T-cell (primary cell): ENCODE measurements around the gene KAZN. TPM values are rescaled to one million over a fixed set of nuclear protein-coding genes. Genes with fewer than 3 reads are reported as not detected.

Experiments
- ATAC-seq, 4 experiments: fragments of 200-7000 bp in 3 of 4; fragments of 150-1000 bp in 1 of 4; cut with Tn5 transposase; replicated peaks in 1 of 4; 1 replicate in 3 of 4; 2 replicates in 1 of 4; pipeline ENCODE4 v1.10.0; 2021; ENCODE audit warnings: moderate library complexity in 3 of 4, mild to moderate bottlenecking in 2 of 4, moderate number of reproducible peaks in 1 of 4
- CTCF ChIA-PET, 2 donors: fragments of 300-600 bp; sonication (Branson Sonifier 250); formaldehyde crosslinking; loops; one replicate each; lab custom pipeline; 2022; ENCODE audit warnings: antibody characterized with exemption in 2 of 2; lab: Charles Lee
- POLR2A ChIA-PET, 2 donors: fragments of 300-600 bp; sonication (Branson Sonifier 250); formaldehyde crosslinking; loops; one replicate each; lab custom pipeline; 2022; ENCODE audit warnings: antibody characterized with exemption in 2 of 2; lab: Charles Lee
- DNase-seq, 35 experiments: peaks; one replicate each; pipeline versions ENCODE4 v3.0.0 to v3.0.0-alpha.2; 2013 to 2023
- H3K27ac ChIP-seq: one replicate; pipeline ENCODE4 v1.5.1; 2013; ENCODE audit warnings: low read length
- H3K27me3 ChIP-seq, 2 experiments: replicated peaks in 1 of 2; 1 replicate in 1 of 2; 2 replicates in 1 of 2; pipeline versions ENCODE4 v1.6.1 to v1.7.0; 2013; ENCODE audit warnings: low read length in 1 of 2, mixed read lengths in 1 of 2; ENCODE audit not compliant: control insufficient read depth in 2 of 2, insufficient read depth in 2 of 2; ENCODE audit errors: extremely low read depth in 1 of 2
- H3K36me3 ChIP-seq, 2 donors: 1 replicate in 1 of 2; 2 replicates in 1 of 2; pipeline versions ENCODE4 v1.6.1 to v1.7.0; 2013; ENCODE audit warnings: low read length in 1 of 2; ENCODE audit not compliant: control insufficient read depth in 2 of 2, insufficient read depth in 1 of 2; ENCODE audit errors: extremely low read depth in 1 of 2
- H3K4me1 ChIP-seq, 2 experiments: 1 replicate in 1 of 2; 2 replicates in 1 of 2; pipeline versions ENCODE4 v1.6.1 to v1.7.0; 2013; ENCODE audit warnings: low read length in 2 of 2, mixed read lengths in 1 of 2; ENCODE audit not compliant: insufficient read depth in 2 of 2, control insufficient read depth in 1 of 2; ENCODE audit errors: extremely low read depth in 1 of 2
- H3K4me3 ChIP-seq, 2 donors: 1 replicate in 1 of 2; 2 replicates in 1 of 2; pipeline versions ENCODE4 v1.5.1 to v1.7.0; 2013; ENCODE audit warnings: mild to moderate bottlenecking in 2 of 2, low read length in 1 of 2, moderate library complexity in 1 of 2; ENCODE audit not compliant: control insufficient read depth in 1 of 2; ENCODE audit errors: extremely low read depth in 1 of 2
- H3K9me3 ChIP-seq: 2 replicates; pipeline ENCODE4 v1.7.0; 2013
- H3K27ac Mint-ChIP-seq, 2 donors: one replicate each; pipeline ENCODE4 v1.8.0; 2020 to 2021; ENCODE audit warnings: mild to moderate bottlenecking in 2 of 2, mixed read lengths in 2 of 2
- H3K27me3 Mint-ChIP-seq, 2 donors: one replicate each; pipeline ENCODE4 v1.8.0; 2021 to 2022; ENCODE audit warnings: mixed read lengths in 2 of 2
- H3K36me3 Mint-ChIP-seq: one replicate; pipeline ENCODE4 v1.8.0; 2021; ENCODE audit warnings: mixed read lengths
- H3K4me1 Mint-ChIP-seq, 3 donors: one replicate each; pipeline ENCODE4 v1.8.0; 2020 to 2022; ENCODE audit warnings: mixed read lengths in 3 of 3, mild to moderate bottlenecking in 1 of 3
- H3K4me3 Mint-ChIP-seq, 3 donors: one replicate each; pipeline ENCODE4 v1.8.0; 2020 to 2022; ENCODE audit warnings: mild to moderate bottlenecking in 3 of 3, mixed read lengths in 3 of 3, moderate library complexity in 3 of 3
- H3K9me3 Mint-ChIP-seq, 3 donors: one replicate each; pipeline ENCODE4 v1.8.0; 2020 to 2022; ENCODE audit warnings: mixed read lengths in 3 of 3
- WGBS: methylation state at CpG from one replicate; pipeline ENCODE4 v1.1.5; 2013; ENCODE audit warnings: missing lambda C conversion rate; ENCODE audit not compliant: insufficient coverage; 5-methylcytosine and 5-hydroxymethylcytosine counted together
- total RNA-seq, 35 experiments: library from RNA in 6 of 35; stranded (reverse) in 6 of 35; fragments of 120-200 nt in 1 of 35; gene quantifications; one replicate each; pipeline versions ENCODE4 v1.2.1 to v1.2.4 and lab custom pipeline; 2013 to 2026

KAZN gene
- total RNA-seq, 5 donors from 2014 or later (not counting 1 experiment from before 2014, with no cell fraction given), result 0.18 to 0.58 (median 0.30) TPM

- no peak for ATAC-seq
- no peaks in the 10 kb centered on the region for H3K36me3 ChIP-seq
- peaks cover 0 to 11% of the 10 kb centered on the region in 2 experiments for H3K27me3 ChIP-seq
- no peaks in the 10 kb centered on the region for H3K36me3 Mint-ChIP-seq
- WGBS, result 82% methylated on average over 5 of the region's 9 CpGs
- H3K4me3 ChIP-seq, result no peak overlapping the region
- no peak overlapping the region for H3K27ac Mint-ChIP-seq
- no peaks in the 10 kb centered on the region for H3K4me1 ChIP-seq
- H3K9me3 ChIP-seq, result no peaks in the 10 kb centered on the region
- DNase-seq, result no peak
- H3K4me1 Mint-ChIP-seq, result no peaks in the 10 kb centered on the region
- POLR2A ChIA-PET, result no interaction called here
- no peak overlapping the region for H3K4me3 Mint-ChIP-seq
- no peaks in the 10 kb centered on the region for H3K9me3 Mint-ChIP-seq
- H3K27me3 Mint-ChIP-seq, result peaks cover 0 to 5% of the 10 kb centered on the region in 2 donors
- H3K27ac ChIP-seq, result no peak overlapping the region
- CTCF ChIA-PET, result no interaction called here
These were observed 402.2 kb downstream of the KAZN start for GRCh38 chr1:15000671-15001070.

GRCh38 chr1:15001317-15001915, 402.9 kb downstream of the KAZN start:
- Histone ChIP-seq H3K36me3 (no peaks in the 10 kb centered on the region), H3K27me3 (peaks cover 0 to 11% of the 10 kb centered on the region in 2 experiments), H3K27ac (no peak overlapping the region), H3K4me1 (no peaks in the 10 kb centered on the region), H3K4me3 (no peak overlapping the region), H3K9me3 (no peaks in the 10 kb centered on the region)
- CTCF ChIA-PET, result no interaction called here
- Mint-ChIP-seq H3K4me1 (no peaks in the 10 kb centered on the region), H3K27ac (no peak overlapping the region), H3K4me3 (no peak overlapping the region), H3K9me3 (no peaks in the 10 kb centered on the region), H3K36me3 (no peaks in the 10 kb centered on the region), H3K27me3 (peaks cover 0 to 5% of the 10 kb centered on the region in 2 donors)
- WGBS, result 68% methylated on average over 4 of the region's 12 CpGs
- DNase-seq, result no peak
- no peak for ATAC-seq
- POLR2A ChIA-PET, result no interaction called here

- no peaks in the 10 kb centered on the region for H3K4me1 ChIP-seq
- no peaks in the 10 kb centered on the region for H3K9me3 Mint-ChIP-seq
- POLR2A ChIA-PET, result no interaction called here
- H3K27ac Mint-ChIP-seq, result no peak overlapping the region
- H3K27ac ChIP-seq, result no peak overlapping the region
- H3K4me3 Mint-ChIP-seq, result no peak overlapping the region
- CTCF ChIA-PET, result no interaction called here
- H3K9me3 ChIP-seq, result no peaks in the 10 kb centered on the region
- no peaks in the 10 kb centered on the region for H3K36me3 Mint-ChIP-seq
- H3K4me1 Mint-ChIP-seq, result no peaks in the 10 kb centered on the region
- ATAC-seq (no peak), DNase-seq (no peak)
- peaks cover 0 to 4% of the 10 kb centered on the region in 2 donors for H3K27me3 Mint-ChIP-seq
- 86% methylated on average over 7 of the region's 9 CpGs for WGBS
- H3K4me3 ChIP-seq, result no peak overlapping the region
- peaks cover 0 to 11% of the 10 kb centered on the region in 2 experiments for H3K27me3 ChIP-seq
- H3K36me3 ChIP-seq, result no peaks in the 10 kb centered on the region
These were observed 403.8 kb downstream of the KAZN start for GRCh38 chr1:15002325-15002724.

GRCh38 chr1:15004396-15004795, 405.9 kb downstream of the KAZN start:
- Histone ChIP-seq H3K9me3 (no peaks in the 10 kb centered on the region), H3K27me3 (peaks cover 0 to 13% of the 10 kb centered on the region in 2 experiments), H3K36me3 (no peaks in the 10 kb centered on the region), H3K4me1 (no peaks in the 10 kb centered on the region), H3K4me3 (no peak overlapping the region), H3K27ac (no peak overlapping the region)
- WGBS, result 100% methylated on average over 1 of the region's 4 CpGs
- peaks cover 0 to 4% of the 10 kb centered on the region in 2 donors for H3K27me3 Mint-ChIP-seq
- no peak for DNase-seq
- H3K27ac Mint-ChIP-seq, result no peak overlapping the region
- ChIA-PET CTCF (no interaction called here), POLR2A (no interaction called here)
- H3K4me1 Mint-ChIP-seq, result no peaks in the 10 kb centered on the region
- no peak for ATAC-seq
- no peaks in the 10 kb centered on the region for H3K36me3 Mint-ChIP-seq
- H3K4me3 Mint-ChIP-seq, result no peak overlapping the region
- no peaks in the 10 kb centered on the region for H3K9me3 Mint-ChIP-seq

- H3K9me3 Mint-ChIP-seq, result no peaks in the 10 kb centered on the region
- 95% methylated on average over 4 of the region's 7 CpGs for WGBS
- H3K4me1 Mint-ChIP-seq, result no peaks in the 10 kb centered on the region
- no peak overlapping the region for H3K4me3 Mint-ChIP-seq
- H3K27ac ChIP-seq, result no peak overlapping the region
- peaks cover 0 to 14% of the 10 kb centered on the region in 2 experiments for H3K27me3 ChIP-seq
- H3K36me3 Mint-ChIP-seq, result no peaks in the 10 kb centered on the region
- no peaks in the 10 kb centered on the region for H3K36me3 ChIP-seq
- CTCF ChIA-PET, result no interaction called here
- POLR2A ChIA-PET, result no interaction called here
- no peak overlapping the region for H3K4me3 ChIP-seq
- H3K27ac Mint-ChIP-seq, result no peak overlapping the region
- H3K4me1 ChIP-seq, result no peaks in the 10 kb centered on the region
- no peak for DNase-seq
- peaks cover 0 to 4% of the 10 kb centered on the region in 2 donors for H3K27me3 Mint-ChIP-seq
- no peak for ATAC-seq
- no peaks in the 10 kb centered on the region for H3K9me3 ChIP-seq
These were observed 406.6 kb downstream of the KAZN start for GRCh38 chr1:15005116-15005515.

GRCh38 chr1:15007368-15007767, 408.9 kb downstream of the KAZN start:
- H3K36me3 Mint-ChIP-seq, result peaks cover 3% of the 10 kb centered on the region
- no peaks in the 10 kb centered on the region for H3K36me3 ChIP-seq
- H3K4me3 ChIP-seq, result no peak overlapping the region
- ChIA-PET CTCF (no interaction called here), POLR2A (no interaction called here)
- DNase-seq, result no peak
- peaks cover 0 to 16% of the 10 kb centered on the region in 2 experiments for H3K27me3 ChIP-seq
- no peak overlapping the region for H3K27ac ChIP-seq
- H3K9me3 Mint-ChIP-seq, result no peaks in the 10 kb centered on the region
- no peak overlapping the region for H3K27ac Mint-ChIP-seq
- H3K9me3 ChIP-seq, result no peaks in the 10 kb centered on the region
- ATAC-seq, result no peak
- WGBS, result 76% methylated on average over 8 of the region's 11 CpGs
- no peaks in the 10 kb centered on the region for H3K4me1 ChIP-seq
- no peak overlapping the region for H3K4me3 Mint-ChIP-seq
- H3K27me3 Mint-ChIP-seq, result no peaks in the 10 kb centered on the region
- no peaks in the 10 kb centered on the region for H3K4me1 Mint-ChIP-seq

GRCh38 chr1:15007842-15008241, 409.4 kb downstream of the KAZN start:
- Histone ChIP-seq H3K36me3 (no peaks in the 10 kb centered on the region), H3K27me3 (peaks cover 0 to 16% of the 10 kb centered on the region in 2 experiments), H3K27ac (no peak overlapping the region), H3K4me3 (no peak overlapping the region), H3K4me1 (no peaks in the 10 kb centered on the region), H3K9me3 (no peaks in the 10 kb centered on the region)
- 79% methylated on average over 10 of the region's 12 CpGs for WGBS
- Mint-ChIP-seq H3K36me3 (peaks cover 3% of the 10 kb centered on the region), H3K9me3 (no peaks in the 10 kb centered on the region), H3K27ac (no peak overlapping the region), H3K4me3 (no peak overlapping the region), H3K4me1 (no peaks in the 10 kb centered on the region), H3K27me3 (no peaks in the 10 kb centered on the region)
- ChIA-PET POLR2A (no interaction called here), CTCF (no interaction called here)
- DNase-seq (no peak), ATAC-seq (no peak)
